ENCODE results near the gene HOXC10.

- TF ChIP-seq CTCF (IDR thresholded peaks at IDR 0.05; ENCODE audit: insufficient read depth, low read depth, low read length) (no peak), EZH2 (IDR thresholded peaks at IDR 0.05; ENCODE audit: insufficient read depth, low read length) (peak; percentile 90)
These were observed 18.4 kb upstream of the HOXC10 start for GRCh38 chr12:53966385-53967133.

All from astrocyte (in vitro differentiated cells and primary cell).